CD4-positive, alpha-beta T cell (primary cell): Measurements from ENCODE around the gene CHPF2. TPM values are rescaled to one million over a fixed set of nuclear protein-coding genes. Genes with fewer than 3 reads are reported as not detected.
A peak's percentile ranks its signal among the peaks of the same experiment; 100 is the strongest.

Experiments used
- ATAC-seq: fragments of 200-7000 bp; cut with Tn5 transposase; one replicate; pipeline ENCODE4 v1.10.0; 2022; ENCODE audit warnings: mild to moderate bottlenecking; ENCODE audit not compliant: poor library complexity
- CTCF ChIA-PET: fragments of 350-600 bp; sonication (Branson Sonifier 250); formaldehyde crosslinking; loops from one replicate; lab custom pipeline; 2021; ENCODE audit warnings: antibody characterized with exemption, inconsistent platforms; lab: Charles Lee
- POLR2A ChIA-PET: fragments of 350-600 bp; sonication (Branson Sonifier 250); formaldehyde crosslinking; loops from one replicate; lab custom pipeline; 2021; ENCODE audit warnings: antibody characterized with exemption, inconsistent platforms; lab: Charles Lee
- DNase-seq, 14 experiments: peaks; one replicate each; pipeline ENCODE4 v3.0.0-alpha.2; 2013 to 2020; ENCODE audit warnings: mixed read lengths in 2 of 14
- H3K27ac ChIP-seq, 2 donors: one replicate each; pipeline versions ENCODE4 v1.5.1 to v1.7.0; 2013; ENCODE audit warnings: low read length in 2 of 2, low read depth in 1 of 2, mild to moderate bottlenecking in 1 of 2
- H3K27me3 ChIP-seq, 2 experiments: 1 replicate in 1 of 2; 2 replicates in 1 of 2; pipeline versions ENCODE4 v1.6.1 to v1.7.0; 2013; ENCODE audit warnings: low read length in 2 of 2, control low read depth in 1 of 2, mild to moderate bottlenecking in 1 of 2, moderate library complexity in 1 of 2; ENCODE audit not compliant: insufficient read depth in 2 of 2, control insufficient read depth in 1 of 2
- H3K36me3 ChIP-seq: one replicate; pipeline ENCODE4 v1.6.1; 2013; ENCODE audit warnings: low read length, control low read depth; ENCODE audit not compliant: insufficient read depth
- H3K4me1 ChIP-seq: one replicate; pipeline ENCODE4 v1.6.1; 2013; ENCODE audit warnings: low read length, control low read depth; ENCODE audit not compliant: insufficient read depth
- H3K4me3 ChIP-seq: one replicate; pipeline ENCODE4 v1.5.1; 2013; ENCODE audit warnings: mild to moderate bottlenecking, low read length, moderate library complexity
- H3K9me3 ChIP-seq, 2 experiments: 1 replicate in 1 of 2; 2 replicates in 1 of 2; pipeline versions ENCODE4 v1.6.1 to v1.7.0; 2013; ENCODE audit warnings: low read length in 2 of 2, mild to moderate bottlenecking in 2 of 2, control low read depth in 1 of 2, moderate library complexity in 1 of 2; ENCODE audit not compliant: control insufficient read depth in 1 of 2, insufficient read depth in 1 of 2
- H3K27ac Mint-ChIP-seq: one replicate; pipeline ENCODE4 v1.8.0; 2020; ENCODE audit warnings: mixed read lengths
- H3K27me3 Mint-ChIP-seq: one replicate; pipeline ENCODE4 v1.8.0; 2021; ENCODE audit warnings: mixed read lengths
- H3K36me3 Mint-ChIP-seq: one replicate; pipeline ENCODE4 v1.8.0; 2021; ENCODE audit warnings: low read depth, mixed read lengths
- H3K4me1 Mint-ChIP-seq: one replicate; pipeline ENCODE4 v1.8.0; 2021; ENCODE audit warnings: low read depth, mixed read lengths
- H3K4me3 Mint-ChIP-seq: one replicate; pipeline ENCODE4 v1.8.0; 2020; ENCODE audit warnings: mild to moderate bottlenecking, mixed read lengths
- H3K9me3 Mint-ChIP-seq: one replicate; pipeline ENCODE4 v1.8.0; 2020; ENCODE audit warnings: mixed read lengths
- CTCF ChIP-seq: fragments of 200-600 bp; IDR thresholded peaks from one replicate; pipeline ENCODE4 v1.8.0; 2022; ENCODE audit warnings: antibody characterized with exemption, mild to moderate bottlenecking
- intact Hi-C, 2 experiments: fragments of 100-400 bp; cut with DNase I in 1 of 2; cut with micrococcal nuclease in 1 of 2; formaldehyde crosslinking; loops; one replicate each; pipeline versions ENCODE4 v1.15.1 to v1.9.0; 2023 to 2025; cut with DNase I, micrococcal nuclease
- total RNA-seq, 174 experiments: library from RNA in 2 of 174; stranded (reverse) in 2 of 174; gene quantifications; one replicate each; pipeline ENCODE4 v1.2.3 and lab custom pipeline; 2021 to 2026

Gene CHPF2
- total RNA-seq, 2 experiments from 2014 or later = 29.6 to 30.5 TPM

GRCh38 chr7:151254316-151254715 is 22.0 kb downstream of the CHPF2 start:
- no peak overlapping the region for H3K27ac ChIP-seq
- no peak for TF ChIP-seq CTCF
- no peaks in the 10 kb centered on the region for H3K9me3 Mint-ChIP-seq
- ChIA-PET POLR2A (no interaction called here), CTCF (no interaction called here)
- ATAC-seq (no peak), DNase-seq (no peak)
- peak overlapping the region; percentile 25 for H3K4me3 Mint-ChIP-seq
- intact Hi-C loops = no loop called here
- peaks cover 25% of the 10 kb centered on the region for H3K4me1 Mint-ChIP-seq
- no peak overlapping the region for H3K27ac Mint-ChIP-seq
- H3K4me1 ChIP-seq = peaks cover 15% of the 10 kb centered on the region
- H3K4me3 ChIP-seq = no peak overlapping the region
- peaks cover 79% of the 10 kb centered on the region for H3K27me3 Mint-ChIP-seq
- H3K36me3 ChIP-seq = no peaks in the 10 kb centered on the region
- no peaks in the 10 kb centered on the region for H3K36me3 Mint-ChIP-seq
- H3K9me3 ChIP-seq = no peaks in the 10 kb centered on the region
- peaks cover 30 to 38% of the 10 kb centered on the region in 2 experiments for H3K27me3 ChIP-seq

GRCh38 chr7:151254851-151255250 is 22.6 kb downstream of the CHPF2 start:
- intact Hi-C loops = no loop called here
- Mint-ChIP-seq H3K4me1 (peaks cover 23% of the 10 kb centered on the region), H3K9me3 (no peaks in the 10 kb centered on the region), H3K27me3 (peaks cover 76% of the 10 kb centered on the region), H3K27ac (no peak overlapping the region), H3K36me3 (no peaks in the 10 kb centered on the region), H3K4me3 (no peak overlapping the region)
- DNase-seq (no peak), ATAC-seq (no peak)
- no peak for TF ChIP-seq CTCF
- ChIA-PET POLR2A (no interaction called here), CTCF (no interaction called here)
- Histone ChIP-seq H3K4me3 (no peak overlapping the region), H3K27me3 (peaks cover 30 to 33% of the 10 kb centered on the region in 2 experiments), H3K27ac (no peak overlapping the region), H3K36me3 (no peaks in the 10 kb centered on the region), H3K4me1 (peaks cover 10% of the 10 kb centered on the region), H3K9me3 (no peaks in the 10 kb centered on the region)

- TF ChIP-seq CTCF = no peak
- H3K27me3 ChIP-seq = peaks cover 25 to 29% of the 10 kb centered on the region in 2 experiments
- Mint-ChIP-seq H3K36me3 (no peaks in the 10 kb centered on the region), H3K4me1 (peaks cover 19% of the 10 kb centered on the region), H3K4me3 (no peak overlapping the region), H3K9me3 (no peaks in the 10 kb centered on the region), H3K27ac (no peak overlapping the region), H3K27me3 (peaks cover 72% of the 10 kb centered on the region)
- ATAC-seq (no peak), DNase-seq (no peak)
- CTCF ChIA-PET = no interaction called here
- H3K9me3 ChIP-seq = no peaks in the 10 kb centered on the region
- POLR2A ChIA-PET = no interaction called here
- H3K4me3 ChIP-seq = no peak overlapping the region
- H3K4me1 ChIP-seq = peaks cover 9% of the 10 kb centered on the region
- H3K36me3 ChIP-seq = no peaks in the 10 kb centered on the region
- intact Hi-C loops = no loop called here
- no peak overlapping the region for H3K27ac ChIP-seq
Measured at GRCh38 chr7:151255390-151255789, 23.1 kb downstream of the CHPF2 start.
